Measurements from ENCODE around the gene TSHZ2.

DNA sequence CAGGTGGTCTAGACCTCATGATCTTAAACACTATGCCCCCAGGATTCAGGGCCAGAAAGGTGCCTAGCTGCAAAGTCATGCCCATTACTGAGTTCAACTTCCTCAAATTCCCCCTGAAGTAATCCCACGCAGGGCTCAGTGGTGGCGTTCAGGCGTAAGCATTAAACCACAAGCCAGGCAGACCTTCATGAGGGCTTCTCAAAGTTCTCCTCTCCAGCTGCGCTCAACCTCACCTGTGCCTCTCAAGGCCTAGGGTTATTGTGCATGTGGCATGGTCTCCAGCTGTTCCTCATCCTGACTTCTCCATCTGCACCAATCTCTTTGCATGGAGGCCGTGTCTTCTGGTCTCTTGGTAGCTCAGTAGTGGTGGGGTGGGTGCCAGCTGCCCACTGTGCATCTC, 113.6 kb downstream of the TSHZ2 start:
- TF ChIP-seq, protein P1, sequence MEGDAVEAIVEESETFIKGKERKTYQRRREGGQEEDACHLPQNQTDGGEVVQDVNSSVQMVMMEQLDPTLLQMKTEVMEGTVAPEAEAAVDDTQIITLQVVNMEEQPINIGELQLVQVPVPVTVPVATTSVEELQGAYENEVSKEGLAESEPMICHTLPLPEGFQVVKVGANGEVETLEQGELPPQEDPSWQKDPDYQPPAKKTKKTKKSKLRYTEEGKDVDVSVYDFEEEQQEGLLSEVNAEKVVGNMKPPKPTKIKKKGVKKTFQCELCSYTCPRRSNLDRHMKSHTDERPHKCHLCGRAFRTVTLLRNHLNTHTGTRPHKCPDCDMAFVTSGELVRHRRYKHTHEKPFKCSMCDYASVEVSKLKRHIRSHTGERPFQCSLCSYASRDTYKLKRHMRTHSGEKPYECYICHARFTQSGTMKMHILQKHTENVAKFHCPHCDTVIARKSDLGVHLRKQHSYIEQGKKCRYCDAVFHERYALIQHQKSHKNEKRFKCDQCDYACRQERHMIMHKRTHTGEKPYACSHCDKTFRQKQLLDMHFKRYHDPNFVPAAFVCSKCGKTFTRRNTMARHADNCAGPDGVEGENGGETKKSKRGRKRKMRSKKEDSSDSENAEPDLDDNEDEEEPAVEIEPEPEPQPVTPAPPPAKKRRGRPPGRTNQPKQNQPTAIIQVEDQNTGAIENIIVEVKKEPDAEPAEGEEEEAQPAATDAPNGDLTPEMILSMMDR (IDR thresholded peaks at IDR 0.05; ENCODE audit: low read depth, low read length), result no peak
- TF ChIP-seq EZH2phosphoT487 (IDR thresholded peaks at IDR 0.05; ENCODE audit: low read depth), result no peak
